ENCODE data around the gene BATF2.
A peak's percentile ranks its signal among the peaks of the same experiment; 100 is the strongest.
"Not testable (repeated sequence)": the region's sequence is repeated elsewhere in the genome, so short reads cannot be mapped to it uniquely, and the experiment has no call there.

Gene BATF2

GRCh38 chr11:65013130-65013887 is 16.5 kb upstream of the BATF2 start:
- peak; percentile 92 for DNase-seq

- DNase-seq, result no peak
These were observed 12.1 kb upstream of the BATF2 start for GRCh38 chr11:65008873-65009272.

DNA sequence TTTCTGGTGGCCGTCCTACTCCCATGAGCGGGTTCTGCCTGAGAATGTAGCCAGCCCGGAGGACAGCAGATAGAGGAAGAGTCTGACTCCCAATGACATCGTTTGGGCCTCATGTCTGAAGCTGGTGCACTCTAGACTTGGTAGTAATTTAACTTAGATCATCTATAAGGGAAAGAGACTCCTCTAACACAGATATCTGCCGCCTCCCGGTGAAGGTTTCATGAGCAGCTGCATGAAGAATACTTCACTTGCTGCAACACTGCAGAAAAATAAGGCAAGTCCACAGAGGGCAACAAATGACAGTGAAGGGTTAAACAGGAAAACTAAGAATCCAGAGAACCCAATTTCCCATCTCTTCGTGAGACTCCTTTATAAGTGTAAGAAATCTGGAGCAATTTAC is 11.2 kb upstream of the BATF2 start:
- no peak for DNase-seq

DNA sequence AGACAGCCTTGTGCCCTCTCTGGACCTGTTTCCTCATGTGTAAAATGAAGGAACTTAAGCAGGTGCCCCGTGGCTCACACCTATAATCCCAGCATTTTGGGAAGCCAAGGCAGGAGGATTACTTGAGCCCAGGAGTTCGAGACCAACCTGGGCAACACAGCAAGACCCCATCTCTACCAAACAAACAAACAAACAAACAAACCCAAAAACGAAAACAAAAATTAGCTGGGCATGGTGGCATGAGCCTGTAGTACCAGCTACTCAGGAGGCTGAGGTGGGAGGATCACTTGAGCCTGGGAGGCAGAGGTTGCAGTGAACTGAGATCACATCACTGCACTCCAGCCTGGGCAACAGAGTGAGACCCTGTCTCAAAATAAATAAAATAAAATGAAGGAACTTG is 7.2 kb upstream of the BATF2 start:
- DNase-seq, result not testable (repeated sequence)

- no peak for DNase-seq
These were observed 6.5 kb upstream of the BATF2 start for GRCh38 chr11:65003282-65003681.

DNA sequence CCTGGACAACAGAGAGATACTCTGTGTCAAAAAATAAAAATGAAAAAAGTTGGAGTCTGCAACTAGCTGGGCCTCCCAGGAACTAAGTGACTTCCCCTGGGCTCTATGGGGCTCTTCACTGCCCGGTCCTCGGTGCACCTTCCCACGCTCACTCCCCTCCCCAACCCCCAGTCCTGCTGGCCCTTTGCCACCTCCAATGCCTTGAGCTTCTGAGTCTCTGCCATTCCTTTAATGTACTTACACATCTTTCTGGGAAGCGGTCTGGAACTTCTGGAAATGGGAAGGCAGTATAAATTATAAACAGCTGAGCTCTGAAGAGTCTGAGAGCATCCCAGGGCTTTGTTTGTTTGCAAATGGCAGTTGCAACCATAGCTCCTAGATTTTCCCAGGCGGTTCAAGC is 5.9 kb upstream of the BATF2 start:
- DNase-seq, result no peak

- no peak for DNase-seq
These were observed 2.7 kb upstream of the BATF2 start for GRCh38 chr11:64999478-64999877.

GRCh38 chr11:64998690-64999431 is 2.1 kb upstream of the BATF2 start:
- DNase-seq, result no peak

GRCh38 chr11:64998141-64998540 is 1.4 kb upstream of the BATF2 start:
- no peak for DNase-seq

DNA sequence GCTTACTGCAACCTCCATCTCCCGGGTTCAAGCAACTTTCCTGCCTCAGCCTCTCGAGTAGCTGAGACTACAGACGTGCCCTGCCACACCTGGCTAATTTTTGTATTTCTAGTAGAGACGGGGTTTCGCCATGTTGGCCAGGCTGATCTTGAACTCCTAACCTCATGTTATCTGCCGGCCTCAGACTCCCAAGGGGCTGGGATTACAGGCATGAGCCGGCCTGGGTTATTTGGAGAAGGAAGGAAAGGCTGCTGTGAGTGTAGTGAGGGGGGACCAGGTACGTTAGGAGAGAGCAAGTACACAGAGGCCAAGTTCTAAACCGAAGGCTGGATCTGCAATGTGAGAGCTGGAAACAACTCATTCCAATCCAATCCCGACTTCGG is 453 bp downstream of the BATF2 start:
- no peak for DNase-seq

- no peak for DNase-seq
These were observed 2.5 kb downstream of the BATF2 start for GRCh38 chr11:64994318-64994717.

DNA sequence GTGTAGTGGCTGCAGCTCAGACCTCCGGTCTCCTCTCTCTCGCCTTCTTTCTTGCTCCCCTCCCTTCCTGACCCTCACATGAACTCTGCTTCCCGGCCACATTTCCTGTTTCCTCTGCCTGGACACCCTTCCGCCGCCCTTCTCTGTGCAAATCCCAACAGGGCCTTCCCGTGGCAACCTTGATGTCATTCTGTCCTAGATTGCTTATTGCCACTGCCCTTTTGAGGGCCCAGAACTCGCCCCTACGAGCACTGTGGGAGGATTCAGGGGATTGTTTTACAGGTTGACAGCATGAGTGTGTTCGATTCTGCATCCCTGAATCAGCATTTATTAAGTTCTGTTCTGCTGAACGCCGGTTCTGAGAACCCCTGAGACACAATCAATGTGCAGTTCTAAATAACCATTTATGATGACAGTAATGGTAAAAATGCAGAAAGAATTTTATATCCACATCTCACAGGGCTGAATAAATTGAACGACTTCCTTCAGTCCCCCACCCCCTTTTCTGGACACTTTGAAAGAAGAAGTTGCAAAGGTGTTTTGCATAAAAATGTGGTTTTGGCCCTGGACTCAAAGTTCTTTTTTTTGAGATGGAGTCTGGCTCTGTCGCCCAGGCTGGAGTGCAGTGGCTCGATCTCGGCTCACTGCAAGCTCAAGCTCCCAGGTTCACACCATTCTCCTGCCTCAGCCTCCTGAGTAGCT is 6.4 kb downstream of the BATF2 start:
- DNase-seq, result no peak

- no peak for DNase-seq
These were observed 7.4 kb downstream of the BATF2 start for GRCh38 chr11:64989416-64989815.

GRCh38 chr11:64987998-64988854 is 8.5 kb downstream of the BATF2 start:
- DNase-seq, result no peak

DNA sequence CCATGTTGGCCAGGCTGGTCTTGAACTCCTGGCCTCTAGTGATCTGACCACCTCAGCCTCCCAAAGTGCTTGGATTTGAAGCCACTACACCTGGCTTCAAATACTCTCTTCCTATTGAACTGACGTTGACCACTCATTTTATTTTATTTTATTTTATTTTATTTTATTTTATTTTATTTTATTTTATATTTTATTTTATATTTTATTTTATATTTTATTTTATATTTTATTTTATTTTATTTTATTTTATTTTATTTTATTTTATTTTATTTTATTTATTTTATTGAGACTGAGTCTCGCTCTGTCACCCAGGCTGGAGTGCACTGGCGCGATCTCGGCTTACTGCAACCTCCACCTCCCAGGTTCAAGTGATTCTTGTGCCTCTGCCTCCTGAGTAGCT is 13.4 kb downstream of the BATF2 start:
- not testable (repeated sequence) for DNase-seq

DNA sequence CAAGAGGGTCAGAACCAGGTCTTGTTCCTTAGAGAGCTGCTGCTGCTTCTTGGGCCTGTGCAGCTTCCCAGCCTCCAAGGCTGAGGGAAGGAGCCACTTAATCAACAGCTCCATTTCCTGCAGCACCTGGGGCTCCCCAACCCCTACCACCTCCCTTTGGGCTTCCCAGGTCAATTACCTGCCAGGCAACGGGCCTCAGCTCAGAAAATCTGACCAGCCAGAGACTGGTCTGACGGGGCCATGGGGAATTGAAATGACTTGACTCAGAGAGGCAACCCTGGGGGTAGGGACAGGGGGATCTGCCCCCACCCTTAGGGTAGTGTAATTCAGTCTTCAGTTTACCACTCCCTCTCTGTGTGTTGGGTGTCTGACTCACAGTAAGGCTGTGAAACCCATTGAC is 20.1 kb downstream of the BATF2 start:
- no peak for DNase-seq

GRCh38 chr11:64974124-64974523 is 22.6 kb downstream of the BATF2 start:
- no peak for DNase-seq

DNA sequence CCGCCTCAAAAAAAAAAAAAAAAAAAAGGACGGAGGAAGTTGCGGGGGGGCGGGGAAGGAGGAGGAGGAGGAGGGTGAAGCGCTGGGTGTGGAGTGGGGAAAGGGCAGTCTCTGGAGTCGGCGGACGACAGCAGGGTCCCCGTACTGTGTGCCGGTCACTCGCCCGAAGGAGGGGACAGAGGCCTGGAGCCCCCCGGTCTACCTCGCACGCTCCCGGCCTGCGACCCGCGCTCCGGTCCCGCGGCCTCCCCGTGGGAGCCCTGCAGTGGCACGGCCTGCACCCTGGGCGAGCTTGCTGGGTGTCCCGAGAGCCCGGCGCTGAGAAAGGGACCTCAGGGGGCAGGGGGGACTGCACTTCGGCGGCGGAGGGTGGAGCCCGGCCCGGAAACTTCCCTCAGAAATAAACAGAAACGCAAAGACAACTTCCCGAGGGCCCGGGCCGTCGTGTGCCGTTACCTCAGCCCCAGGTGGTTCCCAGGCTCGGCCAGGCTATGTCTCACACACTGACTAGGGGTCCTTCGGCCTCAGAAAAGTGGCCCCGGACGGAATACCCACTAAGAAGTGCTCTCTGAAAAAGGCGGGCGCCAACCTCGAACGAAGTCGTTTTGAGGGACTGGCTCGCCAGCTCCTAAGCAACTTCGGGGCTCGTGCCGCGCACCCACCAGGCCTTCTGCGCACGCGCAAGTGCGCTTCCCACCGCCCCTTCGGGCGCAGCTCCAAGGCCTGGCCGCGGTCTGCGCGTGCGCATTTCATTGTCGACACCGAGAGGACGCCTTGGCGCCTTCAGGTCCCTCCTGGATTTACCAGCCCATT is 25.1 kb downstream of the BATF2 start, which contains the start of gene MAJIN:
Gene MAJIN, minus strand, starts transcription at position 688 of the 813 bp plus-strand sequence. CDS start 12,703 bp downstream, outside the sequence.
- DNase-seq, result peak; percentile 92

DNA sequence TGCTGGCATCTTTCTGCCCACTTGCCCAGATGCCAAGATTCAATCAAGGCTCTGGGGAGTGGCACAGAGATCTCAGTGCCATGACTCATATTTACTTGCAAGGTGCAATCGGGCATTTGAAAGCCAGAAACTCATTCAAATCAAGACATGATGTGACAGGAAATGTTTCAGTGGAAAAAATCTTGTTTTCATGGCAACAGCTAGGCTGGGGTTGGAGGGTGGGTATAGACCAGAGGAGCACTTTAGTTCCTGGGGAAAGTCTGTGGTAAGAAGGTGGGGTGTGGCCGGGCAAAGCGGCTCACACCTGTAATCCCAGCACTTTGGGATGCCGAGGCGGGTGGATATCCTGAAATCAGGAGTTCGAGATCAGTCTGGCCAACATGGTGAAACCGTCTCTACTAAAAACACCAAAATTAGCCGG is 26.0 kb downstream of the BATF2 start:
- DNase-seq, result peak; percentile 8

DNA sequence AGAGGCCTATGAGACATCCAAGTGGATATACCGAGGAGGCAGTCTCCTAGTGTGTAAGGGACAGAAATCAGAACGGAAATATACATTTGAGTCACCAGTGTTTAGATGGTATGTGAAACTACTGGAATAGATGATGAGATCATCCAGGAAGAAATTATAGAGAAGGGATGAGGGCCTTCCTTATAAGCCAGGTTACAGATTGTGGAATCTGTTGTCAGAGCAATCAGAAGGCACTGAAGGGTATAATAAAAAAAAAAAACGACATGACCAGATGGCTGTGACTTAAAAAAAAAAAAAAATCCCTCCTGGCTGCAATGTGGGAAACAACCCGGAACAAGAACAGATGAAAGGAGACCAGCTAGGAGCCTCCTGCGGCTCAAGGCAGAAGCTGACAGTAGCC is 27.6 kb downstream of the BATF2 start:
- no peak for DNase-seq

DNA sequence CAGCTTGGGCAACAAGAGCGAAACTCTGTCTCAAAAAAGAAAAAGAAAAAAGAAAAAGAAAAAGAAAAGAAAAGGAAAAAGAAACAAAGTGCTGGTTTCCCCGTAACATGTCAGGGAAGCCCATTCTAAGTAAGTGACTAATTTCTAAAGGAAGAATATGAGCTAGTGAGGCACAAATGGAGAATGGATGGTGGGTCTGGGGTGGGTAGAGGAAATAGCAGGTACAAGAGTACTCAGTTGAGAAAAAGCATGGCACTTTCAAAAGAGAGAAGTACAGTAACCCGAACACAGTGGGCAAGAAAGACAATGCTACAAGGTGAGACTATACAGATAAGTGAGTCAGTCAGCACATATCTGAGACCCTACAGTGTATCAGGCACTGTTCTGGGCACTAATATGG is 29.4 kb downstream of the BATF2 start:
- DNase-seq, result no peak

Measured in CD4-positive, alpha-beta T cell treated with Interleukin-12 subunit alpha and Interleukin-12 subunit beta, for 1 hour (primary cell).